Measurements from ENCODE around the gene TMEM273. TPM values are rescaled to one million over a fixed set of nuclear protein-coding genes. Genes with fewer than 3 reads are reported as not detected.

The TMEM273 gene
- polyA plus RNA-seq, 2 donors, result 3.8 to 4.7 TPM

- no peaks in the 10 kb centered on the region for H3K36me3 ChIP-seq (ENCODE audit: control insufficient read depth in 2 of 2, insufficient read depth in 2 of 2, low read length in 1 of 2)
- WGBS, 2 donors, result 88 to 94% methylated on average over 7 of the region's 7 CpGs
- no peaks in the 10 kb centered on the region for H3K9me3 ChIP-seq (ENCODE audit: control insufficient read depth in 2 of 2, insufficient read depth in 1 of 2, low read depth in 1 of 2, low read length in 1 of 2)
- H3K4me3 ChIP-seq (ENCODE audit: low read depth in 1 of 2, low read length in 2 of 2), result no peak overlapping the region
- H3K4me1 ChIP-seq (ENCODE audit: control insufficient read depth in 2 of 2, insufficient read depth in 2 of 2, low read length in 1 of 2), result peaks cover 5 to 12% of the 10 kb centered on the region in 2 donors
- no peak overlapping the region for H3K27ac ChIP-seq (ENCODE audit: low read depth in 2 of 2, low read length in 1 of 2)
- no peaks in the 10 kb centered on the region for H3K27me3 ChIP-seq (ENCODE audit: control insufficient read depth in 1 of 2, insufficient read depth in 2 of 2, low read length in 2 of 2)
These were observed 79.5 kb downstream of the TMEM273 start for GRCh38 chr10:49108656-49109055.

DNA sequence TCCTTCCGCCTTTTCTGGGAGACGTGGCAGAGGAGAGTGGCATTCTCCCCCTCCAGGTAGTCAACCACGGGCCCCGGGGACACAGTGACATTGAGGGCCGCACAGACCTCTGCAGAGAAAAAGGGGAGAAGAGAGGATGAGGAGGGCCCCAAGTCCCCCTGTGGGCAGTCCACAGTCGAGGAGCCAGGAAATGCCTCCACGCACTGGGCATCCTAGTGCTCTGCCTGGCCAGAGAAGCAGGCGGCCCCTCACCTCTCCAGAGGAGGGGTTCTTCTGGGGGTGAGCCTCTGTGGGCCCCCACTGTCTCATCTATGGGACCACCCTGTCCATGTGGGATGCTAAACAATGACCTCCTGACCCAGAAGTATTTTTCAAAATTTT is 80.3 kb downstream of the TMEM273 start:
- no peak overlapping the region for H3K4me3 ChIP-seq (ENCODE audit: low read depth in 1 of 2, low read length in 2 of 2)
- H3K27me3 ChIP-seq (ENCODE audit: control insufficient read depth in 1 of 2, insufficient read depth in 2 of 2, low read length in 2 of 2), result no peaks in the 10 kb centered on the region
- WGBS, 2 donors, result 93% methylated on average over 8 of the region's 8 CpGs
- peaks cover 5 to 12% of the 10 kb centered on the region in 2 donors for H3K4me1 ChIP-seq (ENCODE audit: control insufficient read depth in 2 of 2, insufficient read depth in 2 of 2, low read length in 1 of 2)
- H3K27ac ChIP-seq (ENCODE audit: low read depth in 2 of 2, low read length in 1 of 2), result no peak overlapping the region
- no peaks in the 10 kb centered on the region for H3K36me3 ChIP-seq (ENCODE audit: control insufficient read depth in 2 of 2, insufficient read depth in 2 of 2, low read length in 1 of 2)
- H3K9me3 ChIP-seq (ENCODE audit: control insufficient read depth in 2 of 2, insufficient read depth in 1 of 2, low read depth in 1 of 2, low read length in 1 of 2), result no peaks in the 10 kb centered on the region

DNA sequence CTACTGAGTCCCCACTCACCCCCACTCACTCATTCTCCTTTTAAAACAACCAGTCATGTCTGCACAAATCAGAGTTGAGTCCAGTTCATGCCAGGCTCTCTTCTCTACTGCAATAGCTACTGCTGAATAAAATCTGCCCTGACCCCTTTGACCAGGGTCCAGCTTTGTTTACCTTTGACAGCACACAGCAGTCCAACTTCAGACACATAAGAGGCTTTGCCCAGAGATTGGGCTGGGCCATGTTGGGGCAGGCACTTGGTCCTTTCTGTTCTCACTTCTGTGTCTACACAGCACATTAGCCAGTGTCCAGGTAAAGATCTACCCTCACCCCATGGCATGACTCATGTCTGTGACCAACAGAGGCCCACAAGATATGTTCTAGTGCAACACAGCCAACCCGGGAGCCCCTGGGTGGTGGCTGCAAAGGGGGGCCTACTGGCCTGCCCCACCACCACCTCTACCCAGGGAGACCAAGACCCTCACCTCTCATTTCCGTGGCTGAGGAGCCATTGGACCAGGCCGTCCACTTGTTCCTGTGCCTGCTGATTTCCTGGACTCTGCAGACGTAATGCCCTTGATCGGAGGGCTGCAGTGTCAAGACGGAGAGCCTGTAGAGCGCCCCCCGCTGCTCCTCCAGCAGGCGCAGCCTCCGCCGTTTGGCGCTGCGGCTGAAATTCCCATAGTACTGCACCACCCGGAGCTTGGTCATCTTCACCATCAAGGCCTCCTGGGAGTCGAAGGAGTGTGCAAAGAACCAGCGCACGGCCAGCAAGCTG is 80.9 kb downstream of the TMEM273 start:
- Histone ChIP-seq H3K4me1 (ENCODE audit: control insufficient read depth in 2 of 2, insufficient read depth in 2 of 2, low read length in 1 of 2) (peaks cover 5 to 12% of the 10 kb centered on the region in 2 donors), H3K27ac (ENCODE audit: low read depth in 2 of 2, low read length in 1 of 2) (no peak overlapping the region), H3K9me3 (ENCODE audit: control insufficient read depth in 2 of 2, insufficient read depth in 1 of 2, low read depth in 1 of 2, low read length in 1 of 2) (no peaks in the 10 kb centered on the region), H3K27me3 (ENCODE audit: control insufficient read depth in 1 of 2, insufficient read depth in 2 of 2, low read length in 2 of 2) (no peaks in the 10 kb centered on the region), H3K4me3 (ENCODE audit: low read depth in 1 of 2, low read length in 2 of 2) (no peak overlapping the region), H3K36me3 (ENCODE audit: control insufficient read depth in 2 of 2, insufficient read depth in 2 of 2, low read length in 1 of 2) (no peaks in the 10 kb centered on the region)
- WGBS, 2 donors, result 94 to 95% methylated on average over 17 of the region's 17 CpGs

DNA sequence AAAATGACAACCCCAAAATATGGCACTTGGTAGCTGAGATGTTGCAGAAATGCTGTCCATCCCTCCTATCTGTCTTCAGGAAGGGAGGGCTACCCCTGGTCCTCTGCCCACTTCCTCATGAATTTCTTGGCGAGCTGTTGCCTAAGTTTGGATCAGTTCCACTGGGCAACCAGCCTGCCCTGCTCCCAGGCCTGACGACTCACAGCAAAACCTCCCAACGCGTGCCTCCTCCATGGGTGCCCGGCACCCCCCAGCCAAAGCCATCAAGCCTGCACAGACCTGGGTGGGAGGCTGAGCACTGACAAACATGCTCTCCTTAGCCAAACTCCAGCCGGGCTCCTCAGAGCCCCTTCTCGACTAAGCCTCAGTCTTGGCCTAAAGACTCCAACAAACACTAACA is 81.7 kb downstream of the TMEM273 start:
- peaks cover 5 to 12% of the 10 kb centered on the region in 2 donors for H3K4me1 ChIP-seq (ENCODE audit: control insufficient read depth in 2 of 2, insufficient read depth in 2 of 2, low read length in 1 of 2)
- no peak overlapping the region for H3K27ac ChIP-seq (ENCODE audit: low read depth in 2 of 2, low read length in 1 of 2)
- no peak overlapping the region for H3K4me3 ChIP-seq (ENCODE audit: low read depth in 1 of 2, low read length in 2 of 2)
- H3K36me3 ChIP-seq (ENCODE audit: control insufficient read depth in 2 of 2, insufficient read depth in 2 of 2, low read length in 1 of 2), result no peaks in the 10 kb centered on the region
- no peaks in the 10 kb centered on the region for H3K27me3 ChIP-seq (ENCODE audit: control insufficient read depth in 1 of 2, insufficient read depth in 2 of 2, low read length in 2 of 2)
- no peaks in the 10 kb centered on the region for H3K9me3 ChIP-seq (ENCODE audit: control insufficient read depth in 2 of 2, insufficient read depth in 1 of 2, low read depth in 1 of 2, low read length in 1 of 2)
- 28 to 40% methylated on average over 7 of the region's 7 CpGs for WGBS, 2 donors

- no peak overlapping the region for H3K4me3 ChIP-seq (ENCODE audit: low read depth in 1 of 2, low read length in 2 of 2)
- peaks cover 5 to 12% of the 10 kb centered on the region in 2 donors for H3K4me1 ChIP-seq (ENCODE audit: control insufficient read depth in 2 of 2, insufficient read depth in 2 of 2, low read length in 1 of 2)
- H3K36me3 ChIP-seq (ENCODE audit: control insufficient read depth in 2 of 2, insufficient read depth in 2 of 2, low read length in 1 of 2), result no peaks in the 10 kb centered on the region
- H3K9me3 ChIP-seq (ENCODE audit: control insufficient read depth in 2 of 2, insufficient read depth in 1 of 2, low read depth in 1 of 2, low read length in 1 of 2), result no peaks in the 10 kb centered on the region
- no peak overlapping the region for H3K27ac ChIP-seq (ENCODE audit: low read depth in 2 of 2, low read length in 1 of 2)
- no peaks in the 10 kb centered on the region for H3K27me3 ChIP-seq (ENCODE audit: control insufficient read depth in 1 of 2, insufficient read depth in 2 of 2, low read length in 2 of 2)
- WGBS, 2 donors, result 77 to 86% methylated on average over 4 of the region's 4 CpGs
These were observed 83.1 kb downstream of the TMEM273 start for GRCh38 chr10:49105076-49105475.

Other genes starting within 250 kb of the TMEM273 start
- gene LRRC18, start 248.6 kb downstream of the TMEM273 start, polyA plus RNA-seq, result not detected
- gene VSTM4, start 72.9 kb downstream of the TMEM273 start, polyA plus RNA-seq, result 1 to 10 TPM in 1 of 2 donors, under 1 TPM in 1; 0.31 to 1.2 TPM
- gene FAM170B, start 54.4 kb downstream of the TMEM273 start, polyA plus RNA-seq, result not detected
- gene C10orf71, start 110.8 kb upstream of the TMEM273 start, polyA plus RNA-seq, result not detected
- gene DRGX, start 207.7 kb upstream of the TMEM273 start, polyA plus RNA-seq, result under 1 TPM in 1 of 2 donors, not detected in 1; 0.04 TPM